Stimulated activated CD4-positive, alpha-beta T cell treated with anti-CD3 and anti-CD28 coated beads, Interleukin-1b, Interleukin-23, amount 100 ng/mL, for 1 hour (primary cell): ENCODE measurements around the gene TERB1.
A peak's percentile ranks its signal among the peaks of the same experiment; 100 is the strongest.
"Not testable (repeated sequence)": the region's sequence is repeated elsewhere in the genome, so short reads cannot be mapped to it uniquely, and the experiment has no call there.

Source experiments
- DNase-seq, 2 donors: peaks; one replicate each; pipeline ENCODE4 v3.0.0-alpha.2; 2020; ENCODE audit warnings: low read depth in 2 of 2

TERB1 gene

DNA sequence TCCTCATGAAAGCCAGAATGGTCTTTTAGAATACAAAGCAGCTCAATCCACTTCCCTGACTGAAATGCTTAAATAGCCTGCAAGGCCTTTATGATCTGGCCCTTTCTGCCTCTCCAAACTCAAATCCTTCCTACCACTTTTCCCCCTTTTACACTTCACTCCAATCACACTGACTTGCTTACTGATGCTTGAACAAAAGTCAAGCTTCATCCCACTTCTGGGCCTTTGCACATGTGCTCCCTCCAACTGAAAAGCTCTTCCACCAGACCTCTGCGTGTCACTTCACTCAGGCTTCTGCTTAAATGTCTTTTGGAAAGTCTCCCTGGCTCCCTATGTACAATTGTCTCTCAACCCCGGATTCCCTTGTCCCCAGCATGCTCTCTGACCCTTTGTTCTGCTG is 13.3 kb upstream of the TERB1 start:
- DNase-seq, result no peak

DNA sequence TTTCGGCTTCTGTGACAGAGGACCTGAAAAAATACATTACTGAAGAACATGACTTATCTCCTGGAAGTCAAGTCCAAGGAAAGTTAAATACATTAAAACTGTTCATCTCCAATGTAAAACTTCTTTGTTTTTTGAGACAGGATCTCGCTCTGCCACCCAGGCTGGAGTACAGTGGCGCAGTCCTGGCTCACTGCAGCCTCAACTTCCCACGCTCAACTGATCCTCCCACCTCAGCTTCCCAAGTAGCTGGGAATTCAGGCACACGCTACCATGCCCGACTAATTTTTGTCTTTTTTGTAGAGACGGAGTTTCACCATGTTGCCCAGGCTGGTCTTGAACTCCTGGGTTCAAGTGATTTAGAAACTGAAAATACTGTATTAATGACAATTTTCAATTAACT is 9.7 kb upstream of the TERB1 start:
- no peak for DNase-seq

DNA sequence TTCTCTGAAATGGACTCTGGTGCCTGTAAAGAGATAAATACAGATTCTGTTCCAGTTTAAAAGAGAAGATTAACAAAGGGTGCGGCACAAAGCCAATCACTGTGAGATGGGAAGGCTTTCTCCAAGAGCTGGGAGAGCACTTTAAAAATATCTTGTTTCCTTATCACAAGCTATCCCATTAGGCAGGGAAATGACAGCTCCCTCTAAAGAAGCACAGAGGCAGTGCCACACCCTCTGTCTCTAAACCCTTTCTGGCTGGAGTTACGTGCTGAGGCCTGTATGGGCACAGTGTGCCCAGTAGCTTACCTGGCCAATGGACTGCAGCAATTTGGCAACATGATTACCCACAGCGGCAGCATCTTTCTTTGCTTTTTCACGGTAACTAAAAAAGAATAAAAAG is 9.0 kb upstream of the TERB1 start:
- DNase-seq, result no peak

DNA sequence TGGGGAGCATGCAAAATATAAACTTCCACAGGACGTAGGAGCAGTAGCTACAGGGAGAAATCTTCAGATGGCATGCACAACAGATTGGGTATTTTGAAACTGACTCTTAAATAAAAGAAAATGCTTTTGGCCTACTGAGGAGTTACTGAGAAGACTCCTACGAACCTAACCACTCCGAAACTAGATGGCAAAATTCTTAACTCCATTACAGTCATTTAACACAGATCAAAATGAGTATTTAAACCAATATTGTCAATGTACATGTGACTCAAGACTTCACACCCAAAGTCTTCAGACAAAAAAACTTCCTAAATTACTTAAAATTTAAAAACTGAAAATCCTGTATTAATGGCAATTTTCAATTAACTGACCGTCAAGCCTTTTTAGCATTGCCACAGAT is 8.4 kb upstream of the TERB1 start:
- no peak for DNase-seq

DNA sequence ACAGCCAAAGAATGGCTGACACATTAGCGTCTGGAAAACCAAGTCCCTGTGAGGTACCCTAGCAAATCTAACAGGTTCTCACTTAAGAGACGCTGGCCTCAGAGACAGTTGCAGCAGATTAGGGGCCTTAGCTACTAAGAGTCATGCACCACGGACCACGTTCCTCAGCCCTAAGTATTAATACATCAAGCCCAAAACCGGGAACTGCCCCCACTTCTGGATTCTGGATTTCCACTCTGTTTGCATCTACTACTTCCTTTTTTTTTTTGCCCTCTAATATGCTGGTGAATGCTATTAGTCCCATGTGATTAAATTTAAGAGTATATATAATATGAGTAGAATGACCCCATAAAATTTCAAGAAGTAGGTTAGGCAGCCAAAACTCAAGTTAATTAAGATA is 775 bp upstream of the TERB1 start:
- no peak for DNase-seq

DNA sequence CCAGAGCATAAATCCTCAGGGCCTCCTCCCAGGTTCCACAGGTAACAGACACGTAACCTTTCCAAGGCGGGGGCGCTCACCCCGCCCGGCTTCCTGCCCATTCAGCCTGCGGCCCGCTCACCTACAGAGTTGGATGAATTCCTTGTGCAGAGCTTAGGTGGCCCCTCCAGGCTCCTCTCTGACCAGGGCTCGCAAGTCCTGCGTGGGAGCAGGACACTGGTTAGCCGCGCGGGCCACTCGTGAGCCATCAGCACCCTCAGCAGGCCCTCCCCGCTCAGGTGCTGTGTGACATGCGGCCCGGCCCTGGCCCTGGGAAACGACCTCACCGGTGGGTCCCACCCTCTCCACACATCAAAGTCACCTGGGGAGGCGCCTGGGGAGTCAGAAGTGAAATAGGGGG is 528 bp downstream of the TERB1 start:
- no peak for DNase-seq

DNA sequence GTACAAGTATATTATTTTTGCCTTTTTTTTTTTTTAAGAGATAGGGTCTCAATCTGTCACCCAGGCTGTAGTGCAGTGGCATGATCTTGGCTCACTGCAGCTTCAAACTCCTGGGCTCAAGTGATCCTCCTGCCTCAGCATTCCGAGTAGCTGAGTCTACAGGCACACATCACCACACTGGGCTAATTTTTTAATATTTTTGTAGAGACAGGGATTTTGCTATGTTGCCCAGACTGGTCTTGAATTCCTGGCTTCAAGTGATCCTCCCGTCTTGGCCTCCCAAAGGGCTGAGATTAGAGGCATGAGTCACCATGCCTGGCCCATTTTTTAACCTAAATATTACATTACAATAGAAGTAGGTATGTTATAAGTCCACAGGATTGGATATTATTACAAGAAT is 3.2 kb downstream of the TERB1 start:
- no peak for DNase-seq

DNA sequence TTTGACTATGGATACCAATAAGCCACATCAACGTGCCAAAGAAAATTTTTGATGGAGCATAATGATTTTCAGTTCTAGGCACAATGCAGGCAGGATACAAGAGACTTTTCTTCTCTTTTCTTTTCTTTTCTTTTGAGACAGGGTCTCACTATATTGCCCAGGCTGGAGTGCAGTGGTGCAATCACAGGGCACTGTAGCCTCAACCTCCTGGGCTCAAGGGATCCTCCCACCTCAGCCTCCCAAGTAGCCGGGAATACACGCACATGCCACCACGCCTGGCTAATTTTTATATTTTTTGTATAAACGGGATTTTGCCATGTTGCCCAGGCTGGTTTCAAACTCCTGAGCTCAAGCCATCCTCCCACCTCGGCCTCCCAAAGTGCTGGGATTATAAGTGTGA is 7.4 kb downstream of the TERB1 start:
- not testable (repeated sequence) for DNase-seq

DNA sequence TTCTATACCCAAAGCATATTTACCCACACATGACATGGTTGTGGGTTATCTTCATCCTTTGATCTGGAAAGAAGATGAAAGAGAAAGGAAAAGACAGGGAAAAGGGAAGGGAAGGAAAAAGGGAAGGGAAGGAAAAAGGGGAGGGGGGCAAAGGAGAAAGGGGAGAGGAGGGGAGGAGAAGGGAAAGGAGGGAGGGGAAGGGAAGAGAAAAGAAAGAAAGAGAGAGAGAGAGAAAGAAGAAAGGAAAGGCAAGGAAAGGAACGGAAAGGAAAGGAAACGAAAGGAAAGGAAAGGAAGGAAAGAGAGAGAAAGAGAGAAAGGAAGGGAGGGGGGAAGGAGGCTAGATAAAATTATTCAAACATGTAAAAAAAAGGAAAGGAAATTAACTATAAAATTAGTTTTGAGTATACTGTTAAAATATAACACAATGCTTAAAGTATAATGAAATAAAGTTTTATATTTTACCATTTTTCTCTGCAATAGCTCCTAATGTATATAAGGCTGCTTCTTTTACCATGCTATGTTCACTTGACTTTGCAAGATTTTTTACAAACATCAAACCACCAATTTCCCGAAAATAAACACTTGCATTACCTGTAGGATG is 11.2 kb downstream of the TERB1 start:
- DNase-seq, result no peak

DNA sequence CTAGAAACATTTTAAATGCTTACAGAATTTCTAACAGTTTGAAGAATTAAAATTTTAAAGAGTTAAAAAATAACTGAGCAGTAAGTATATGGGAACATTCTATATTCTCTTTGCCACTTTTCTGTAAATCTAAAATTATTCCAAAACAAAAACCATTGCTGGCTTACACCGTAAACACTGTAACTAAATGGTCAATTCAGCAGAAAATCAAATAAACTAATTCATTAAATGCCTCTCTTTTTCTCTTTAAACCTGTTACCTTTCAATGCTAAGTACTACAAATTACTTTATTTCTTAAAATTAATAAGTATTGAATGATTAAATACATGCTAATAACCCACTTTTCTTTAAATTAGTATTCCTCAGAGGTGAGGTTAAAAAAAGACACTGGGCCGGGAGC is 14.0 kb downstream of the TERB1 start:
- DNase-seq, result no peak

DNA sequence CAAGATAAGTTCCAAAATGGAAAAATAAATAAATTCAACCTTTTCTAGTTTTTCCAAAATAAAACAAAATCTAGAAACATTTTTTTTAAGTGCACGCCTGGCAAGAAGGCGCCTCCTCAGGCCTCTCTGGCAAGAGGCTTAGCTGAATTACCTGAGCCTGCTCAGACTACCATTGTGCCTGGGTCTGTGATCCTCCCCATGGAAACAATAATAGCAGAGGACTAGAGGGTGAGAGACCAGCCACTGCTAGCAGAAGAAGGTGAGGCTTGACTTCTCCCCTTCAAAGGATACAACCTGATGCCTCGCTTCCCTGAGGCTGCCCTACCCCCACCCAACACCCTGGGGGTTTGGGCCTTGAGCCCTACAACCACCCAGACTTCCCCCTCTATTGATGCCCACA is 14.8 kb downstream of the TERB1 start:
- DNase-seq, result no peak

DNA sequence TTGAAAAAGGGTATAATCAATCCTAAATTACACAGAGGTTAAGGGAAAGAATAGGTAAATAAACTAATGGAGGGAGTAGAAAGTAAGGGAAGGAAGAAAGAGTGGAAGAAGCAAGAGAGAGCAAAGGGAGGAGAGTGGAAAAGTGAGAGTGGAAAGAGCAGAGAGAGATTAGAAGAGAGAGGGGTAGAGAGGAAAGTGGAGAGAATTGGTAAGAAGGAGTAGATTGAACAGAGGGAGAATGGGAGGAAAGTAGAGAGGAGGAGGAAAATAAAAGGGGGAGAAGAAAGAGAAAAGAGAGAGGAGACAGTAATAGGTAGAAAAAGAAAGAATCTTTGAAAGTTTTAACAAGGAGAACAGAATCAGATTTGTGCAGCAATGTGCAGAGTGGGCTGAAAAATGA is 24.9 kb downstream of the TERB1 start:
- DNase-seq, result no peak

DNA sequence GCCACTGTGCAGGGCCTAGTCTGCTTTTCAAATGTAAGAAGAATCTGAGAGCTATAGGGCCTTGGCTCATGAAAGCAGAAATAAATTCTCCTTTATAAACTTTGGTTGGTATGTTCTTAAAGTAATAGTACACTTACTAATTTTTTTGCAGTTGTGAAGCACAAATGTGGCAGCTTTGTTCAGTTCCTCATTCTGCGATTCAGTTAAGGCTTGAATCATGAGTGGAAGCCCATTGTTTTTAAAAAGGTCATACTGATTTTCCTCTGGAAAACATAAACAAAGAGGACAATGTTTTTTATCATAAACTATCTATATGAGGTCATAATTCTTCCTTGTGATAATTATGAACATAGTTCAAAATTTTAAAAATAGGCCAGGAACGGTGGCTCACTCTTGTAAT is 26.4 kb downstream of the TERB1 start:
- DNase-seq, result no peak

DNA sequence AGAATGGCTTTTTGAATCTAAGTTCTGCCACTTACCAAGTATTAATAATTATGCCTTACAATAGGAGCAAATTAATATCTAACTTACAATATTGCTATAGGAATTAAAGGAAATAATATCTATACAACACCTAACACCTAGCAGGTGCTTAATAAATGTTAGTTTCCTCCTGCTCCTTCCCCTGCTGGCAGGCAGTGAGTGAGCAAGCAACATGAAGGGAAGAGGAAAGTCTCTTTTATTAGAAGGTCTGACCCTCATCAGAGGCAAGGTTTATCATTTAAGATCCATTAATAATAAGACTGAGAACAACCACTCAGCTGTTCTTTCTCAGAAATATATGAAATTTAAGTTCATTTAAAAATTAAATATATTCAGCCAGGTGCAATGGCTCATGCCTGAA is 43.3 kb downstream of the TERB1 start:
- no peak for DNase-seq

DNA sequence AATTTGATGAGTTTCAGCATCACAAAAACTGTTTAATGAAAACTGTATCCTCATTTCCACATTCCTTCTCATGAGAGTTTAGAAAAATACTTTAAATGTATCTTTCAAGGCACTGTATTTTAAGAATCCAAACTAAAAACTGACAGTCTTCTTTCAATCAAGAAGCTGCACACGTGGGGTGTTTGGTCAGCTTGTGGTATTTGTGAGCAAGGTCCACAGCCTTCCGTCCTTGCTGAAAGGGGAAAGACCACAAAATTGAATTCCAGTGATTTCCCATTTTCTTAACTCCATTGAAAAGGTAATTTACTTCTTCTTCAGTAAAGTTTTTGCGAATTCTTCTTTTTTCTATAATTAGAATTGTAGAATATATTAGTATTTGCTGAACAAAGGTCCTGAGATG is 46.6 kb downstream of the TERB1 start:
- no peak for DNase-seq

DNA sequence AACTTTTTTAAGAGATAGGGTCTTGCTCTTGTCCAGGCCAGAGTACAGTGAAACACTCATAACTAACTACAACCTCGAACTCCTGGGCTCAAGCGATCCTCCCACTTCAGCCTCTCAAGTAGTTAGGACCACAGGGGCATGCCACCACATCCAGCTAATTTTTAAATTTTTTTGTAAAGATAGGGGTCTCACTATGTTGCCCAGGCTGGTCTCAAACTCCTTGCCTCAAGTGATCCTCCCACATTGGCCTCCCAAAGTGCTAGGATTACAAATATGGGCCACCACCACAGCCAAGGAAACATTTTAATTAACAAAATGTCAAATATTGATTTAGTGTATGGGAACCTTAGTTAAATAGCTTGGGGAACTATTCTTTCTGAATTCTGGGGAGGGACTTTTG is 47.2 kb downstream of the TERB1 start:
- DNase-seq, result no peak

DNA sequence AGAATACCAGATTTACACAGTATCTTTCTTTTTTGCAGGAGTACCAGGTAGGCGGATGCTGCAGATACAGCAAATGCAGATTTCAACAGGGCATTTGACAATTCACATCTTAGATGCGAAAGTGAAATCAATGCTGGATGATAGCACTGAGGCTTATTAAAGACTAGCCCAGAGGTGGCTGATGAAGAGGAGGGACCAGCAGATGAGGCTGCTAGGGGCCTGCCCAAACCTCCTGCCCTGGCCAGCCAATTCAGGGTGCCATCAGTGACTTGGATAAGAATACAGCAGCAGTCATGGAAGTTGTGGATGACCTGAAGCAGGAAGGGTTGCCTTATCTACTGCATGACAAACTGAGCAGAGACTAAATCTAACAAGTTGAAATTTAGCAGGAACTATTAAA is 48.4 kb downstream of the TERB1 start:
- DNase-seq, result no peak

DNA sequence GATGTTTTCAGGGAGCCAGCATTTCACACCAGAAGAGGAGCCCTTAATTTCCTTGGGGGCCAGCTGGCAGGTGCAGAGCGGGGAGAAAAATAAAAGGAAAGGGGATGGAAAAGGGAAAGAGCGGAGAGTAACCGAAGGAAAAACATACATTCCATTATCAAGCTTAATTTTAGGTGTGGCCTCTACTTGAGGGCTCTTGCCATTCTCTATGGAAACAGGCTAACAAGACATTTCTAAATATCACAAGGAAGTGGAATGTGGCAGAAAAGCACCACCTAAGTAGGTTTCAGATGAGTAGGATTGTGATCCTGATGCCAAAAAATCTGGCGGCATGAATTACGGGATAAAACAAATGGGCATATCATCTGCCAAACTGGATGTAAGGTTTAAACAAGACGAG is 49.0 kb downstream of the TERB1 start:
- no peak for DNase-seq

DNA sequence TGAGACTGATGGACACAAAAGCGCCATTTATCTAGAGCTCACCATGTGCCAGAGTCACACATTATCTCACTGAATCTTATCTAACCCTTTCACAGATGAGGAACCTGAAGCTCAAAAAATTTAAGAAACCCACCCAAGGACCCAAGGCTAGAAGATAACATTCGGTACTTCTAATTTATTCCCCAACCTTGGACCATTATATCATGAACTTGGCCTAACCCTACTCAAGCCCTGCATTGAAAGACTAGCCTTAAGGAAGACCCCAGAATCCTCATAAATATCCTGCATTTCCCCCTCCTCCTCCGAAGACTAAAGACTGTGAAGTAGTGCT is 49.4 kb downstream of the TERB1 start:
- DNase-seq, result no peak

DNA sequence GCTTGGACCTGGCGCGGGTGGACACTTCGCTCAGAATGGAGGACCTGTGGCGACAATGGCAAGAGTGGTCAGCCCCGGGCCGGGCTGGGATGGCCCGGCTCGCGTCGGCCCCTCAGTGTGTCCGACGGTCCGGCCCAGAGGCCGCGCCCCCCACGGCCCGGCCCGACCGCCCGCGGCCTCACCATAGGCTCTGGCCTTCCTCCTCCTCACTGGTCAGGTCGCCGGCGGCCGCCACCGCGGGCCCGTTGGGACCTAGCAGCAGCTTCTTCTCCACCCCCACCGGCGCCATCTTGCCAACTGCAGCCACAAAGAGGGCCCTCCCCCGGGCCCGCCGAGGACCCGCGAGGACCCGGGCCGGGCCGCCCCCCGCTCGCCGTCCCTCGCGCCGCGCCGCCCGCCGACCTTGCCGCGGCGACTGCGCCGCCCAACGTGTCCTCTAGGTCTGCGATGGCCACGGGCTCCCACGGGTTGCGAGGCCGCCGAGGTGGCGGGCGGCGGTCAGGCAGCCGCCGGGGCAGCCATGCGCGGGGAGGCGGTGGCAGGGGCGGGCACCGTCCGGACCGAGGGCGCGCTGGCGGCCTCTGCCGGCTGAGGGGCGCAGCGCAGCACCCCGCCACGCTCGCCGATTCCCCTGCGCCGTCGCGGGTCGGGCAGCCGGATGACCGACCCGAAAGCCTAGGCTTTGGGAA is 49.9 kb downstream of the TERB1 start, which contains the start of gene DYNC1LI2:
DYNC1LI2 (minus strand) TSS at position 307 of the 689 bp plus-strand sequence; CDS start at position 289, 18 bp downstream.
- peak; percentile 46 to 69 for DNase-seq

DNA sequence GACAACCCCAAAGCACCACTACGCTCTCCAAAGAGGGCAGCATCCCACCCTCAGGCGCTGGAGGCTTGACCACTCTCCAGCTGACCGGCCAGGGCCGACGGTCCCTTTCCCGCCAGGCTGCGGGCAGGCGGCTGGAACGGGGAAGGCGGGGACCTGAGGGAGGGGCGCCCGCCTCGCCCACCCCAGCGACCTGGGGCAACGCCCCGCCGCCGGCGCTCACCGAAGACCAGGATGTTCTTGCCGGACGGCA is 50.4 kb downstream of the TERB1 start:
- no peak for DNase-seq

DNA sequence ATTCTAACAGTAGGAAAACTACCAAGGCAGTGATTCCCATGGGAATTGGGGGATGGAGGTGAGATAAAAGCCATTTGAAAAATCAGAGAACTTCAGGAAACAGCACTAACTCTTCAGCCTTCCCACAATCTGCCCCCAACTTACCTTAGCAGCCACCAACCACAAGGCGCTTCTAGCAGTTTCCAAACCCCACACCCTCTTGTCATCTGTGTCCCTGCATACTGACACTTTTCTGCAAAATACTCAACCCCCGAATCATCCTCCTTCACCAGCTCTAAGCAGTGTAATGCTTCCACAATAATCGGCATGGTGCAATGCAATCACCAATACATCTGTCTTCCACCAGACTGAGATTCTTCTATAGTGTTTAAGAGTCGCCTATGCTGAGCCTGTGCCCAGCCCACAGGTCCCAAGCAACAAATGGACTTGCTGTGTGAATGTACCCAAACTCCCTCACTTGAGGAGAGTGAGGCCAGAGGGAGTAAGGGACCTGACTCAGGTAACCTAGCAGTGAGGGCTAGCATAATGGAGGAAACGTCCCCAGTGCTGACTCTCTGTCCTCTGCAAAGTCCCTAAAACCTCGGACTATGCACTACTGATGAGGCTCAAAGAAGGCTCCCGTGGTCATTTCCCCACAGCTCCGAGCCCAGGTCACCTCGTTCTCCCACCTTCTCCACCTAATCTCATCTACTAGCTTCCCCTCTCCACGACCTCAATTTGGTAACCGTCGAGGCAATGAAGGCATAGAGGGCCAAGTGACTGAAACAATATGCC is 50.9 kb downstream of the TERB1 start:
- no peak for DNase-seq

DNA sequence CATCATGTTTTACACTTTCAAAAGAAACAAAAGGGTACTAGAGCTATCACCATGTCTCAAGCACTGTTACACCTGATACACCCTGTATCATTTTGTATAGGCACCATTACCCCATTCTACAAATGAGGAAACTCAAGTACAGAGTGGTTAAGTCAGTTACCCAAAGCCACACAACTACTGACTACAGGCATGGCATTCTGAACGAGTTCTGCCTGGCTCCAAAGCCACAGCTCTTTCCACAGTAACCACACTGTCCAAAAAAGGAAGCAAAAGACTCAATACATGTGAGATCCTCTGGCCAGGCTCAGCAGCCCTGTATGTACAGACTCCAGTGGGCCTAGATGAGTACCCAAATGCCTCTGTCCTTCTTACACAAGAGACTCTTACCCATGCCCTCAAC is 54.7 kb downstream of the TERB1 start:
- no peak for DNase-seq

DNA sequence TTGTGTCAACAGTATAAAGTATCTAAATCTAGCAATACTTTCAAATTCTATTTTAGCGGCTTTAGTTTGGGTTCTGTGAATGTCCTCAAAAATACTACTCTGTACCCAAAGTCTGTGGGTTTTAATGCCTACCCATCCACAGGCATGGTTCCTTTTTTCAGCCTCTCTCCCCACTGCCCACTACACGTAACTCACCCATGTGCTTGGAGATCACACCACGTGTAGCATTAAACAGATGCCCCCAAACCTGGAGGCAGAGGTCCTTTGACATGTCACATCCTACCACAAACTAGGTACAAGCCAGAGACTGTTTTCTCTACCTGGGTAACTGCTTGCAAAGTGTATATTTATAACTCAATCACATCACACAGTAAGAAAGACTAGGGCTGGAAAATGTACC is 55.3 kb downstream of the TERB1 start:
- no peak for DNase-seq
